ENCODE measurements around the gene DDX39A.
"Not testable (repeated sequence)": the region's sequence is repeated elsewhere in the genome, so short reads cannot be mapped to it uniquely, and the experiment has no call there.

Gene DDX39A

GRCh38 chr19:14383661-14384555, 35.2 kb downstream of the DDX39A start:
- peak; percentile 79 for DNase-seq

GRCh38 chr19:14381689-14382474, 37.3 kb downstream of the DDX39A start:
- peak; percentile 91 for DNase-seq

- DNase-seq = peak; percentile 24
Measured at GRCh38 chr19:14379294-14380065, 39.7 kb downstream of the DDX39A start.

GRCh38 chr19:14378890-14379289, 40.3 kb downstream of the DDX39A start:
- no peak for DNase-seq

- no peak for DNase-seq
Measured at GRCh38 chr19:14377883-14378328, 41.2 kb downstream of the DDX39A start.

GRCh38 chr19:14375582-14376291, 43.4 kb downstream of the DDX39A start:
- DNase-seq = no peak

GRCh38 chr19:14375055-14375581, 44.0 kb downstream of the DDX39A start:
- peak; percentile 98 for DNase-seq

- not testable (repeated sequence) for DNase-seq
Measured at GRCh38 chr19:14374313-14374712, 44.8 kb downstream of the DDX39A start.

GRCh38 chr19:14372384-14373077, 46.6 kb downstream of the DDX39A start:
- DNase-seq = peak; percentile 66

- DNase-seq = no peak
Measured at GRCh38 chr19:14371301-14371821, 47.8 kb downstream of the DDX39A start.

GRCh38 chr19:14370940-14371280, 48.2 kb downstream of the DDX39A start:
- DNase-seq = no peak

- peak; percentile 86 for DNase-seq
Measured at GRCh38 chr19:14370169-14370939, 48.8 kb downstream of the DDX39A start.

- peak; percentile 94 for DNase-seq
Measured at GRCh38 chr19:14369399-14370168, 49.6 kb downstream of the DDX39A start.

GRCh38 chr19:14368011-14368513, 51.1 kb downstream of the DDX39A start:
- DNase-seq = peak; percentile 70

- DNase-seq = no peak
Measured at GRCh38 chr19:14367016-14367415, 52.1 kb downstream of the DDX39A start.

- peak; percentile 94 for DNase-seq
Measured at GRCh38 chr19:14366529-14366928, 52.6 kb downstream of the DDX39A start.

- not testable (repeated sequence) for DNase-seq
Measured at GRCh38 chr19:14364098-14364443, 55.1 kb downstream of the DDX39A start.

GRCh38 chr19:14363183-14364097, 55.7 kb downstream of the DDX39A start:
- peak; percentile 46 for DNase-seq

All from CD4-positive, alpha-beta T cell treated with Interleukin-15 for 1 hour (primary cell).